Measurements from ENCODE around the gene NLGN3. TPM values are rescaled to one million over a fixed set of nuclear protein-coding genes. Genes with fewer than 3 reads are reported as not detected.

The NLGN3 gene
- total RNA-seq (1 to 10 TPM; 2.7 to 3.1 TPM), polyA plus RNA-seq (under 1 TPM; 0.06 to 0.25 (median 0.14) TPM), total RNA-seq (1.7 to 5.9 (median 3.9) reads per million in 6 experiments)

GRCh38 chrX:71144651-71145050 is at the start of gene NLGN3:
Gene NLGN3 (plus strand): TSS chrX:71144841. CDS start chrX:71147750, 2,909 bp downstream.
- Mint-ChIP-seq H3K4me1 (peaks cover 7 to 27% (median 18%) of the 10 kb centered on the region in 4 donors), H3K9me3 (no peaks in the 10 kb centered on the region), H3K36me3 (peaks cover 0 to 26% (median 0%) of the 10 kb centered on the region in 3 donors), H3K4me3 (peak within 1 kb of the TSS in 6 of 10 donors; percentile 33 to 82 (median 55)), H3K27me3 (no peaks in the 10 kb centered on the region), H3K27ac (peak within 1 kb of the TSS; percentile 52 to 86 (median 75))
- DNase-seq, result no peak
- POLR2A ChIA-PET, result interaction anchor here (0.6 kb wide), 1 partner anchor 43 kb away, joined by 3 read pairs; no protein-coding TSS in a partner anchor
- ATAC-seq, result no peak

DNA sequence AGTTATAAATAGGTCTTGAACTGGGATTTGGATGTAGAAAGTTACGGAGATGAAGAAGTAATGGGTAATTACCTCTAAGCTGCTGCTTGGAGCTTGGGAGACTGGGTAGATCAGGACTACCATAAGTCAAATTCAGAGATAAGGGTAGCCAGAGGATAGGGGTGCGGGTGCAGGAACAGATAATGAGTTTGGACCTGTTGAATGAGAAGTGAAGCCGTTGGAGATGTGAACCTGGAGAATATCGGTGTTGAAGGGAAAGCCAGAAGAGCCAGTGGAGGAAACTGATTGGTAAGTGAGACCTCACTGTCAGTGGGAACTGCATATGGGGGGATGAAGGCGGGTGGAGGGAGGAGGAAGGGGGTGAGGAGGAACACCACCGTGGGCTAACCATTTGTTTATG is 49.6 kb upstream of the NLGN3 start:
- no peaks in the 10 kb centered on the region for H3K36me3 Mint-ChIP-seq
- peaks cover 11 to 38% (median 34%) of the 10 kb centered on the region in 4 donors for H3K4me1 Mint-ChIP-seq
- peak overlapping the region; percentile 31 to 99 (median 91) for H3K27ac Mint-ChIP-seq
- POLR2A ChIA-PET, result interaction anchor here (1.5 to 2.1 kb wide), 2 partner anchors 17 to 24 kb away, joined by 12 to 17 read pairs; partner anchors contain the start of genes IL2RG and MED12
- no peaks in the 10 kb centered on the region for H3K9me3 Mint-ChIP-seq
- no peak for ATAC-seq
- H3K4me3 Mint-ChIP-seq, result peak overlapping the region; percentile 86 to 96 (median 94)
- DNase-seq, result no peak
- no peaks in the 10 kb centered on the region for H3K27me3 Mint-ChIP-seq

GRCh38 chrX:71095555-71095980 is 49.1 kb upstream of the NLGN3 start, which contains the start of gene FOXO4:
Gene FOXO4 (plus strand): TSS chrX:71095851. CDS start chrX:71096529, 678 bp downstream.
- Mint-ChIP-seq H3K27ac (peak within 1 kb of the TSS; percentile 84 to 99 (median 96)), H3K9me3 (no peaks in the 10 kb centered on the region), H3K27me3 (no peaks in the 10 kb centered on the region), H3K4me1 (peaks cover 11 to 41% (median 37%) of the 10 kb centered on the region in 4 donors), H3K36me3 (no peaks in the 10 kb centered on the region), H3K4me3 (peak within 1 kb of the TSS; percentile 91 to 96 (median 94))
- POLR2A ChIA-PET, result interaction anchor here (1.2 to 2.1 kb wide), 6 partner anchors 10 to 87 kb away, joined by 3 to 17 read pairs (median 6); partner anchors contain the start of genes IL2RG, MED12 and SNX12
- ATAC-seq (peak; percentile 83 to 86), DNase-seq (peak; percentile 74 to 94 (median 87))

DNA sequence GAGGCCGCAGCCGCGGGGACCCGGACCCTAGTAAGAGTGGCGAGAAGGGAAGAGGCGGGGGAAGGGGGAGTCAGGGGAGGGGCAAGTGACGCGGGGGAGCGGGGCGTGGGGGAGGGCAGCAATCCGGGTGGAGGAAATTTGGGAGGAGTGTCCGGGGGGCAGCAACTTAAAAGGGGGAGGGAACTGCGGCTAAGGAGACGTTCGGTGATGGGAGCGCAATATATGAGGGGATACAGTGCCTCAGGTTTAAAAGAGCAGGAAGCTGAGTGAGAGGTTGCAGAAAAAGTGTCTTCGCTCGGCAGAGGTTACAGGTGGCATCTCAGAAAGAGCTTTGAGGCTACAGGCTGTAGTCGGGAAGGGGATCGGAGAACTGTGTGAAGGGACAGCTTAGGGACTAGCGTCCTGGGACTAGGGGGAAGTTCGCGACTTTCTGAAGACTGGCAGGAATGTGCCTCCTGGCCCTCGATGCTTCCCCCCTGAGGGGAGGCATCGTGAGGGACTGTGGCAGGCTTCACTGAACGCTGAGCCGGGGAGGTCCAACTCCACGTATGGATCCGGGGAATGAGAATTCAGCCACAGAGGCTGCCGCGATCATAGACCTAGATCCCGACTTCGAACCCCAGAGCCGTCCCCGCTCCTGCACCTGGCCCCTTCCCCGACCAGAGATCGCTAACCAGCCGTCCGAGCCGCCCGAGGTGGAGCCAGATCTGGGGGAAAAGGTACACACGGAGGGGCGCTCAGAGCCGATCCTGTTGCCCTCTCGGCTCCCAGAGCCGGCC is 48.5 kb upstream of the NLGN3 start:
- H3K27ac Mint-ChIP-seq, result peak overlapping the region; percentile 84 to 99 (median 96)
- H3K27me3 Mint-ChIP-seq, result no peaks in the 10 kb centered on the region
- POLR2A ChIA-PET, result interaction anchor here (0.6 to 2.1 kb wide), 9 partner anchors 10 to 86 kb away, joined by 3 to 17 read pairs (median 5); partner anchors contain the start of genes IL2RG, MED12 and SNX12
- ATAC-seq, result peak; percentile 64 to 69
- H3K4me3 Mint-ChIP-seq, result peak overlapping the region; percentile 91 to 96 (median 94)
- DNase-seq, result peak in 5 of 10 donors; percentile 55 to 85 (median 71)
- no peaks in the 10 kb centered on the region for H3K9me3 Mint-ChIP-seq
- H3K36me3 Mint-ChIP-seq, result peaks cover 0 to 1% (median 0%) of the 10 kb centered on the region in 3 donors
- H3K4me1 Mint-ChIP-seq, result peaks cover 15 to 47% (median 43%) of the 10 kb centered on the region in 4 donors

DNA sequence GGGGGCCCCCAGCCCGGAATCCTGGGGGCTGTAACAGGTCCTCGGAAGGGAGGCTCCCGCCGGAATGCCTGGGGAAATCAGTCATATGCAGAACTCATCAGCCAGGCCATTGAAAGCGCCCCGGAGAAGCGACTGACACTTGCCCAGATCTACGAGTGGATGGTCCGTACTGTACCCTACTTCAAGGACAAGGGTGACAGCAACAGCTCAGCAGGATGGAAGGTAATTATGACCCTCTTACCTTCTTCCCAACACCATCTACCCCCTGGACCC is 47.9 kb upstream of the NLGN3 start:
- POLR2A ChIA-PET, result interaction anchor here (1.2 to 2.1 kb wide), 7 partner anchors 9 to 86 kb away, joined by 3 to 17 read pairs (median 5); partner anchors contain the start of genes IL2RG, MED12 and SNX12
- H3K27me3 Mint-ChIP-seq, result no peaks in the 10 kb centered on the region
- H3K9me3 Mint-ChIP-seq, result no peaks in the 10 kb centered on the region
- H3K4me3 Mint-ChIP-seq, result peak overlapping the region; percentile 91 to 96 (median 94)
- H3K36me3 Mint-ChIP-seq, result peaks cover 0 to 3% (median 0%) of the 10 kb centered on the region in 3 donors
- ATAC-seq (no peak), DNase-seq (no peak)
- H3K27ac Mint-ChIP-seq, result peak overlapping the region in 9 of 10 donors; percentile 43 to 99 (median 96)
- H3K4me1 Mint-ChIP-seq, result peaks cover 20 to 52% (median 48%) of the 10 kb centered on the region in 4 donors

GRCh38 chrX:71098302-71098701 is 46.3 kb upstream of the NLGN3 start:
- H3K4me1 Mint-ChIP-seq, result peaks cover 22 to 66% (median 63%) of the 10 kb centered on the region in 4 donors
- H3K27ac Mint-ChIP-seq, result peak overlapping the region in 9 of 10 donors; percentile 25 to 87 (median 82)
- H3K4me3 Mint-ChIP-seq, result peak overlapping the region; percentile 16 to 71 (median 59)
- DNase-seq, result peak; percentile 64 to 90 (median 75)
- H3K27me3 Mint-ChIP-seq, result no peaks in the 10 kb centered on the region
- no peaks in the 10 kb centered on the region for H3K9me3 Mint-ChIP-seq
- ATAC-seq, result peak; percentile 42 to 43
- POLR2A ChIA-PET, result interaction anchor here (1.1 to 1.3 kb wide), 2 partner anchors 20 to 31 kb away, joined by 3 to 4 read pairs; partner anchors contain the start of gene MED12
- H3K36me3 Mint-ChIP-seq, result peaks cover 0 to 3% (median 0%) of the 10 kb centered on the region in 3 donors

DNA sequence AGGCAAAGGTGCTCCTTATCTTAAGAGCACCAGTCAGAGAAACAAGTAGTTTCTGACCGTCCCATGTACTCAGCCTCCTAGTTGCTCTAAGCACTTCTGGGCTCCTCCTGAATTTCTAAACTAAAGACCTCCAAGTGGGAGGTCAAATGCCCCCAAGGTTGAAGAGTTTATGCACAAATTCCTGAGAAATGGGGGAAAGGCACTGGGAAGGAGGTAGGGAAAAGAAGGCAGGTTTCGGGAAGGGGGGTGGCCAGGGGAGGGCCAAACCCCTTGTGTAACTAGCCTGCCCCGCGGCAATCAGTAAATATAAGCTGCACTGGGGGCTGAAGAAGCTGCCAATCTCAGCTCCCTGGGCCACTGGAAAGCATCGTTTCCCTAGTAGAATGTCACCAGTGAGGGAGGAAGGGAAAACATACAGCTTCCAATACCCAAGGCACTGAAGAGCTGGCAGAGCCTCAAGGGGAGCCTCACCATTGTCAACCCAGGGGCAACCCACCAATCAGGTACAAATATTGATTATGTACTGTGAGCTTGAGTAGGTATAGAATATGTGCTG is 45.6 kb upstream of the NLGN3 start:
- H3K4me1 Mint-ChIP-seq, result peaks cover 26 to 74% (median 70%) of the 10 kb centered on the region in 4 donors
- peak overlapping the region in 6 of 10 donors; percentile 13 to 71 (median 54) for H3K4me3 Mint-ChIP-seq
- ATAC-seq (no peak), DNase-seq (no peak)
- peaks cover 0 to 3% (median 0%) of the 10 kb centered on the region in 3 donors for H3K36me3 Mint-ChIP-seq
- POLR2A ChIA-PET, result interaction anchor here (1.0 to 10.6 kb wide), 7 partner anchors 9 to 267 kb away, joined by 3 to 134 read pairs (median 11); partner anchors contain the start of genes IL2RG, MED12 and TAF1
- H3K27ac Mint-ChIP-seq, result peak overlapping the region in 8 of 10 donors; percentile 64 to 91 (median 85)
- no peaks in the 10 kb centered on the region for H3K27me3 Mint-ChIP-seq
- H3K9me3 Mint-ChIP-seq, result no peaks in the 10 kb centered on the region

GRCh38 chrX:71099736-71100135 is 44.9 kb upstream of the NLGN3 start:
- Mint-ChIP-seq H3K27ac (peak overlapping the region in 9 of 10 donors; percentile 64 to 92 (median 84)), H3K4me1 (peaks cover 27 to 81% (median 77%) of the 10 kb centered on the region in 4 donors), H3K36me3 (peaks cover 0 to 3% (median 0%) of the 10 kb centered on the region in 3 donors), H3K9me3 (no peaks in the 10 kb centered on the region), H3K4me3 (peak overlapping the region in 8 of 10 donors; percentile 13 to 71 (median 54)), H3K27me3 (no peaks in the 10 kb centered on the region)
- ATAC-seq, result no peak
- DNase-seq, result no peak
- POLR2A ChIA-PET, result interaction anchor here (1.0 to 10.6 kb wide), 8 partner anchors 8 to 267 kb away, joined by 3 to 134 read pairs (median 12); partner anchors contain the start of genes IL2RG, MED12 and TAF1

- peak overlapping the region in 6 of 10 donors; percentile 28 to 77 (median 51) for H3K4me3 Mint-ChIP-seq
- H3K27me3 Mint-ChIP-seq, result no peaks in the 10 kb centered on the region
- peak in 4 of 10 donors; percentile 14 to 70 (median 24) for DNase-seq
- H3K36me3 Mint-ChIP-seq, result peaks cover 0 to 7% (median 1%) of the 10 kb centered on the region in 3 donors
- no peaks in the 10 kb centered on the region for H3K9me3 Mint-ChIP-seq
- peaks cover 28 to 83% (median 79%) of the 10 kb centered on the region in 4 donors for H3K4me1 Mint-ChIP-seq
- POLR2A ChIA-PET, result interaction anchor here (0.6 to 10.6 kb wide), 13 partner anchors 9 to 265 kb away, joined by 3 to 134 read pairs (median 5); partner anchors contain the start of genes IL2RG, MED12, SNX12 and TAF1
- peak; percentile 35 to 45 for ATAC-seq
- H3K27ac Mint-ChIP-seq, result peak overlapping the region; percentile 77 to 97 (median 93)
These were observed 43.8 kb upstream of the NLGN3 start for GRCh38 chrX:71100581-71101505.

DNA sequence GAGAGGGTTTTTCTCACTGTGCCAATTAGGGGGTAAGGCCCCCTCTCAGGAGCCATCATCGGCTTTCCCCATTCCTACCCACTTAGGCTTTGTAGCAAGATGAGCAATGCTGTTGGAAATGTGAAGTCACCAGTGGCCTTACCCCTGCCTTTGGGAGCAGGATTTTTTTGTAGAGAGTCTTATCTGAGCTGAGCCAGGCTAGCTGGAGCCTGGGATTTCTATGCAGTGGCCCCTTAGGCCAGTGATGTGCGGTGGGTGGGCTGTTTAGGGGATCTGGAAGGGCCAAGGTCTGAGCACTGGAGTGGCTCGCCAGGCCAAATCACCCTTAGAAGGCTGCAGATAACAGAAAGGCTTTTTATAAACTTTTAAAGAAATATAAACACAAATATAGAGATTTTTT is 42.3 kb upstream of the NLGN3 start:
- ATAC-seq, result no peak
- H3K4me3 Mint-ChIP-seq, result peak overlapping the region in 7 of 10 donors; percentile 12 to 88 (median 66)
- peaks cover 0 to 21% (median 5%) of the 10 kb centered on the region in 3 donors for H3K36me3 Mint-ChIP-seq
- H3K9me3 Mint-ChIP-seq, result no peaks in the 10 kb centered on the region
- no peak for DNase-seq
- H3K4me1 Mint-ChIP-seq, result peaks cover 36 to 89% (median 85%) of the 10 kb centered on the region in 4 donors
- peak overlapping the region; percentile 90 to 97 (median 94) for H3K27ac Mint-ChIP-seq
- POLR2A ChIA-PET, result interaction anchor here (0.9 to 10.6 kb wide), 10 partner anchors 9 to 264 kb away, joined by 3 to 134 read pairs (median 5); partner anchors contain the start of genes IL2RG, MED12 and TAF1
- no peaks in the 10 kb centered on the region for H3K27me3 Mint-ChIP-seq

Data from naive thymus-derived CD8-positive, alpha-beta T cell (primary cell).